HG03095 (cell line): ENCODE results near the gene KDM4C.
A peak's percentile ranks its signal among the peaks of the same experiment; 100 is the strongest.

Source experiments
- ATAC-seq: cut with Tn5 transposase; IDR thresholded peaks from one replicate; pipeline ENCODE4 v1.9.1; 2021; ENCODE audit warnings: moderate library complexity; ENCODE audit not compliant: unreplicated experiment

The KDM4C gene

GRCh38 chr9:6961845-6962522 lies 204.2 kb downstream of the KDM4C start:
- no peak for ATAC-seq

GRCh38 chr9:6965566-6965965 lies 207.8 kb downstream of the KDM4C start:
- no peak for ATAC-seq

- ATAC-seq: no peak
Observed at GRCh38 chr9:6968271-6968670, 210.5 kb downstream of the KDM4C start.

GRCh38 chr9:6969805-6970204 lies 212.0 kb downstream of the KDM4C start:
- no peak for ATAC-seq

- no peak for ATAC-seq
Observed at GRCh38 chr9:6973089-6973488, 215.3 kb downstream of the KDM4C start.

- peak; percentile 98 for ATAC-seq
Observed at GRCh38 chr9:6973762-6974161, 216.0 kb downstream of the KDM4C start.

- no peak for ATAC-seq
Observed at GRCh38 chr9:6975198-6975597, 217.4 kb downstream of the KDM4C start.

GRCh38 chr9:6977761-6978160 lies 220.0 kb downstream of the KDM4C start:
- ATAC-seq: no peak

GRCh38 chr9:6978591-6978990 lies 220.8 kb downstream of the KDM4C start:
- no peak for ATAC-seq

- no peak for ATAC-seq
Observed at GRCh38 chr9:6984941-6985578, 227.3 kb downstream of the KDM4C start.

GRCh38 chr9:6986141-6986815 lies 228.5 kb downstream of the KDM4C start:
- no peak for ATAC-seq

GRCh38 chr9:6987381-6987780 lies 229.6 kb downstream of the KDM4C start:
- no peak for ATAC-seq

- no peak for ATAC-seq
Observed at GRCh38 chr9:6991418-6991817, 233.6 kb downstream of the KDM4C start.

- no peak for ATAC-seq
Observed at GRCh38 chr9:6996061-6996854, 238.5 kb downstream of the KDM4C start.

GRCh38 chr9:6997330-6997729 lies 239.6 kb downstream of the KDM4C start:
- no peak for ATAC-seq

GRCh38 chr9:6999794-7000193 lies 242.0 kb downstream of the KDM4C start:
- no peak for ATAC-seq

GRCh38 chr9:7001571-7001970 lies 243.8 kb downstream of the KDM4C start:
- no peak for ATAC-seq

- no peak for ATAC-seq
Observed at GRCh38 chr9:7003861-7004260, 246.1 kb downstream of the KDM4C start.

- no peak for ATAC-seq
Observed at GRCh38 chr9:7006417-7006816, 248.6 kb downstream of the KDM4C start.

GRCh38 chr9:7008411-7008810 lies 250.6 kb downstream of the KDM4C start:
- no peak for ATAC-seq

GRCh38 chr9:7009065-7009464 lies 251.3 kb downstream of the KDM4C start:
- ATAC-seq: no peak
